HFFc6 (cell line): Measurements from ENCODE around the gene GLUD1. TPM values are rescaled to one million over a fixed set of nuclear protein-coding genes. Genes with fewer than 3 reads are reported as not detected.
"Not testable (repeated sequence)": the region's sequence is repeated elsewhere in the genome, so short reads cannot be mapped to it uniquely, and the experiment has no call there.

Experiments used
- DNase-seq: peaks from one replicate; pipeline ENCODE4 v3.0.0-alpha.2; 2018
- H3K27ac Mint-ChIP-seq: 2 replicates; pipeline ENCODE4 v1.8.0; 2020; ENCODE audit warnings: mild to moderate bottlenecking, mixed read lengths
- H3K27me3 Mint-ChIP-seq: 2 replicates; pipeline ENCODE4 v1.8.0; 2021; ENCODE audit warnings: mild to moderate bottlenecking, moderate library complexity, mixed read lengths; ENCODE audit not compliant: insufficient read depth
- H3K36me3 Mint-ChIP-seq: 2 replicates; pipeline ENCODE4 v1.8.0; 2021; ENCODE audit warnings: low read depth, mixed read lengths
- H3K4me1 Mint-ChIP-seq: 2 replicates; pipeline ENCODE4 v1.8.0; 2020; ENCODE audit warnings: low read depth, mixed read lengths
- H3K4me3 Mint-ChIP-seq: 2 replicates; pipeline ENCODE4 v1.8.0; 2020; ENCODE audit warnings: mild to moderate bottlenecking, moderate library complexity, mixed read lengths
- H3K9me3 Mint-ChIP-seq: 2 replicates; pipeline ENCODE4 v1.8.0; 2020; ENCODE audit warnings: mild to moderate bottlenecking, mixed read lengths
- CTCF ChIP-seq: fragments of 200-600 bp; sonication (generic); IDR thresholded peaks from 2 replicates; pipeline ENCODE4 v1.5.0; 2021; ENCODE audit warnings: antibody characterized with exemption, mild to moderate bottlenecking
- total RNA-seq, 6 experiments: library from RNA; stranded (reverse); fragmentation: NEBNext Ultra II Directional; extraction: Animal tissue kit (Norgen Biotek cat#: 25700); gene quantifications; 2 replicates in 1 of 6; 3 replicates in 5 of 6; pipeline ENCODE4 v1.2.3, GENCODE V29; 2021

Gene GLUD1
- total RNA-seq, 6 experiments from 2014 or later: 108 to 130 (median 118) TPM

GRCh38 chr10:87092861-87093631 is 1.6 kb downstream of the GLUD1 start:
- TF ChIP-seq CTCF: no peak
- Mint-ChIP-seq H3K9me3 (no peaks in the 10 kb centered on the region), H3K27ac (peak overlapping the region; percentile 88), H3K4me1 (peaks cover 51% of the 10 kb centered on the region), H3K27me3 (no peaks in the 10 kb centered on the region; the same call in 1 of the 2 replicates), H3K36me3 (peaks cover 24% of the 10 kb centered on the region), H3K4me3 (peak overlapping the region; percentile 90)
- peak; percentile 41 for DNase-seq

- Mint-ChIP-seq H3K4me1 (peaks cover 52% of the 10 kb centered on the region), H3K4me3 (peak overlapping the region; percentile 90), H3K27ac (peak overlapping the region; percentile 88), H3K27me3 (no peaks in the 10 kb centered on the region; the same call in 1 of the 2 replicates), H3K9me3 (no peaks in the 10 kb centered on the region), H3K36me3 (peaks cover 30% of the 10 kb centered on the region)
- DNase-seq: peak; percentile 74
- no peak for TF ChIP-seq CTCF
Observed at GRCh38 chr10:87092376-87092860, 2.2 kb downstream of the GLUD1 start.

- no peak overlapping the region; the same call in 1 of the 2 replicates for H3K27ac Mint-ChIP-seq
- TF ChIP-seq CTCF: no peak
- H3K4me3 Mint-ChIP-seq: peak overlapping the region; percentile 90; the same call in 1 of the 2 replicates
Observed at GRCh38 chr10:87090779-87091178, 3.9 kb downstream of the GLUD1 start.

GRCh38 chr10:87089746-87090145 is 4.9 kb downstream of the GLUD1 start:
- H3K36me3 Mint-ChIP-seq: peaks cover 37% of the 10 kb centered on the region
- peaks cover 2% of the 10 kb centered on the region; the same call in 1 of the 2 replicates for H3K27me3 Mint-ChIP-seq
- H3K27ac Mint-ChIP-seq: no peak overlapping the region
- TF ChIP-seq CTCF: no peak
- no peaks in the 10 kb centered on the region for H3K9me3 Mint-ChIP-seq
- DNase-seq: no peak
- H3K4me3 Mint-ChIP-seq: no peak overlapping the region
- peaks cover 66% of the 10 kb centered on the region for H3K4me1 Mint-ChIP-seq

More at GRCh38 chr10:87090779-87091178, 3.9 kb downstream of the GLUD1 start:
- Mint-ChIP-seq H3K9me3 (no peaks in the 10 kb centered on the region), H3K4me1 (peaks cover 57% of the 10 kb centered on the region), H3K27me3 (peaks cover 2% of the 10 kb centered on the region; the same call in 1 of the 2 replicates), H3K36me3 (peaks cover 34% of the 10 kb centered on the region)
- DNase-seq: no peak

GRCh38 chr10:87085537-87085936 is 9.1 kb downstream of the GLUD1 start:
- Mint-ChIP-seq H3K27me3 (peaks cover 2% of the 10 kb centered on the region; the same call in 1 of the 2 replicates), H3K4me1 (peaks cover 66% of the 10 kb centered on the region), H3K4me3 (no peak overlapping the region), H3K27ac (no peak overlapping the region; the same call in 1 of the 2 replicates), H3K36me3 (peaks cover 31% of the 10 kb centered on the region), H3K9me3 (no peaks in the 10 kb centered on the region)
- no peak for DNase-seq
- no peak for TF ChIP-seq CTCF

GRCh38 chr10:87084291-87084782 is 10.3 kb downstream of the GLUD1 start:
- H3K27ac Mint-ChIP-seq: peak overlapping the region; percentile 100

GRCh38 chr10:87083576-87084290 is 10.9 kb downstream of the GLUD1 start:
- Mint-ChIP-seq H3K4me3 (peak overlapping the region; percentile 69), H3K36me3 (peaks cover 28% of the 10 kb centered on the region), H3K27ac (peak overlapping the region; percentile 100), H3K4me1 (peaks cover 60% of the 10 kb centered on the region)
- not testable (repeated sequence) for H3K9me3 Mint-ChIP-seq, H3K27me3 Mint-ChIP-seq
- DNase-seq: peak; percentile 76

More at GRCh38 chr10:87084291-87084782, 10.3 kb downstream of the GLUD1 start:
- Mint-ChIP-seq H3K4me1 (peaks cover 57% of the 10 kb centered on the region), H3K36me3 (peaks cover 28% of the 10 kb centered on the region), H3K4me3 (peak overlapping the region; percentile 69)
- not testable (repeated sequence) for H3K27me3 Mint-ChIP-seq, H3K9me3 Mint-ChIP-seq
- peak; percentile 94 for DNase-seq

- DNase-seq: peak; percentile 76
- H3K4me3 Mint-ChIP-seq: peak overlapping the region; percentile 69
- H3K9me3 Mint-ChIP-seq: not testable (repeated sequence)
Observed at GRCh38 chr10:87082219-87082618, 12.4 kb downstream of the GLUD1 start.

More at GRCh38 chr10:87082219-87082618, 12.4 kb downstream of the GLUD1 start:
- Mint-ChIP-seq H3K36me3 (peaks cover 14% of the 10 kb centered on the region), H3K4me1 (peaks cover 60% of the 10 kb centered on the region), H3K27ac (peak overlapping the region; percentile 100)
- H3K27me3 Mint-ChIP-seq: not testable (repeated sequence)
